Jurkat, Clone E6-1 (cell line): Measurements from ENCODE around the gene NDUFB11.
A peak's percentile ranks its signal among the peaks of the same experiment; 100 is the strongest.
"Not testable (repeated sequence)": the region's sequence is repeated elsewhere in the genome, so short reads cannot be mapped to it uniquely, and the experiment has no call there.

Experiments
- DNase-seq: peaks from one replicate; pipeline ENCODE4 v3.0.0-alpha.2; 2011; ENCODE audit warnings: low read depth, low spot score
- H3K4me3 ChIP-seq: 2 replicates; pipeline ENCODE4 v1.5.1; 2011; ENCODE audit warnings: mild to moderate bottlenecking, low read length, control low read depth, moderate library complexity

NDUFB11 gene

GRCh38 chrX:47156611-47157520, 12.4 kb upstream of the NDUFB11 start:
- no peak overlapping the region for H3K4me3 ChIP-seq
- DNase-seq: no peak

- no peak overlapping the region for H3K4me3 ChIP-seq
- no peak for DNase-seq
Observed at GRCh38 chrX:47151435-47151834, 6.9 kb upstream of the NDUFB11 start.

GRCh38 chrX:47148946-47149345, 4.4 kb upstream of the NDUFB11 start:
- no peak overlapping the region for H3K4me3 ChIP-seq
- no peak for DNase-seq

- no peak overlapping the region; the same call in 1 of the 2 replicates for H3K4me3 ChIP-seq
Observed at GRCh38 chrX:47146936-47147859, 2.7 kb upstream of the NDUFB11 start.

GRCh38 chrX:47146121-47146935, 1.8 kb upstream of the NDUFB11 start:
- peak overlapping the region; percentile 85 for H3K4me3 ChIP-seq
- no peak for DNase-seq

More at GRCh38 chrX:47146936-47147859, 2.7 kb upstream of the NDUFB11 start:
- DNase-seq: no peak

- H3K4me3 ChIP-seq: peak overlapping the region; percentile 85
- DNase-seq: no peak
Observed at GRCh38 chrX:47145395-47146120, 1.1 kb upstream of the NDUFB11 start.

GRCh38 chrX:47143894-47144625, 442 bp downstream of the NDUFB11 start:
- peak overlapping the region; percentile 85 for H3K4me3 ChIP-seq
- no peak for DNase-seq

- no peak for DNase-seq
- no peak overlapping the region for H3K4me3 ChIP-seq
Observed at GRCh38 chrX:47138171-47138570, 6.3 kb downstream of the NDUFB11 start.

GRCh38 chrX:47135650-47136049, 8.9 kb downstream of the NDUFB11 start:
- not testable (repeated sequence) for H3K4me3 ChIP-seq, DNase-seq

GRCh38 chrX:47133493-47133892, 11.0 kb downstream of the NDUFB11 start:
- DNase-seq: no peak
- no peak overlapping the region for H3K4me3 ChIP-seq

- DNase-seq: no peak
- peak overlapping the region; percentile 73 for H3K4me3 ChIP-seq
Observed at GRCh38 chrX:47129899-47130358, 14.6 kb downstream of the NDUFB11 start.

- H3K4me3 ChIP-seq: peak overlapping the region; percentile 73
- DNase-seq: peak; percentile 95
Observed at GRCh38 chrX:47129157-47129898, 15.2 kb downstream of the NDUFB11 start.

GRCh38 chrX:47124466-47124865, 20.0 kb downstream of the NDUFB11 start:
- not testable (repeated sequence) for DNase-seq, H3K4me3 ChIP-seq

GRCh38 chrX:47116551-47117110, 27.9 kb downstream of the NDUFB11 start:
- H3K4me3 ChIP-seq, DNase-seq: not testable (repeated sequence)

- no peak overlapping the region for H3K4me3 ChIP-seq
- DNase-seq: no peak
Observed at GRCh38 chrX:47112316-47112954, 32.1 kb downstream of the NDUFB11 start.

- not testable (repeated sequence) for H3K4me3 ChIP-seq, DNase-seq
Observed at GRCh38 chrX:47110936-47111615, 33.4 kb downstream of the NDUFB11 start.
